CD1c-positive myeloid dendritic cell (primary cell): Measurements from ENCODE around the gene ANO6.
"Not testable (repeated sequence)": the region's sequence is repeated elsewhere in the genome, so short reads cannot be mapped to it uniquely, and the experiment has no call there.

ENCODE experiments used
- DNase-seq: peaks from one replicate; pipeline ENCODE4 v3.0.0-alpha.2; 2016; ENCODE audit errors: extremely low spot score

Gene ANO6

GRCh38 chr12:45235087-45236025 is 19.5 kb downstream of the ANO6 start:
- DNase-seq: peak; percentile 20

GRCh38 chr12:45236383-45236782 is 20.5 kb downstream of the ANO6 start:
- not testable (repeated sequence) for DNase-seq

- no peak for DNase-seq
Observed at GRCh38 chr12:45242180-45242579, 26.3 kb downstream of the ANO6 start.

- DNase-seq: no peak
Observed at GRCh38 chr12:45243963-45244362, 28.1 kb downstream of the ANO6 start.

- DNase-seq: peak; percentile 85
Observed at GRCh38 chr12:45244561-45245343, 28.9 kb downstream of the ANO6 start.

- DNase-seq: no peak
Observed at GRCh38 chr12:45246236-45246635, 30.3 kb downstream of the ANO6 start.

- no peak for DNase-seq
Observed at GRCh38 chr12:45247589-45247988, 31.7 kb downstream of the ANO6 start.

GRCh38 chr12:45248095-45248494 is 32.2 kb downstream of the ANO6 start:
- no peak for DNase-seq

- no peak for DNase-seq
Observed at GRCh38 chr12:45254254-45254653, 38.4 kb downstream of the ANO6 start.

GRCh38 chr12:45256721-45257120 is 40.8 kb downstream of the ANO6 start:
- DNase-seq: no peak

- peak; percentile 65 for DNase-seq
Observed at GRCh38 chr12:45257185-45257930, 41.5 kb downstream of the ANO6 start.

- DNase-seq: no peak
Observed at GRCh38 chr12:45259675-45260074, 43.8 kb downstream of the ANO6 start.

GRCh38 chr12:45260104-45260815 is 44.4 kb downstream of the ANO6 start:
- DNase-seq: no peak

GRCh38 chr12:45260854-45261253 is 45.0 kb downstream of the ANO6 start:
- no peak for DNase-seq

GRCh38 chr12:45262185-45262584 is 46.3 kb downstream of the ANO6 start:
- DNase-seq: not testable (repeated sequence)

GRCh38 chr12:45263587-45263986 is 47.7 kb downstream of the ANO6 start:
- no peak for DNase-seq

GRCh38 chr12:45268672-45269411 is 52.9 kb downstream of the ANO6 start:
- DNase-seq: no peak

- DNase-seq: no peak
Observed at GRCh38 chr12:45269412-45269751, 53.5 kb downstream of the ANO6 start.

- no peak for DNase-seq
Observed at GRCh38 chr12:45270951-45271350, 55.1 kb downstream of the ANO6 start.

GRCh38 chr12:45273717-45274271 is 57.9 kb downstream of the ANO6 start:
- DNase-seq: no peak
